LNCaP clone FGC (cell line): ENCODE data around the gene FBXO22.

Experiments used
- DNase-seq: peaks from one replicate; pipeline ENCODE4 v3.0.0-alpha.2; 2011; ENCODE audit warnings: low read depth
- H3K4me3 ChIP-seq: 2 replicates; pipeline ENCODE4 v1.5.1; 2011; ENCODE audit warnings: mild to moderate bottlenecking, low read depth, low read length, control low read depth
- CTCF ChIP-seq: IDR thresholded peaks from 2 replicates; pipeline ENCODE4 v1.5.1; 2012; ENCODE audit warnings: mild to moderate bottlenecking; ENCODE audit not compliant: control insufficient read depth, insufficient read depth; ENCODE audit errors: extremely low read depth

Gene FBXO22

DNA sequence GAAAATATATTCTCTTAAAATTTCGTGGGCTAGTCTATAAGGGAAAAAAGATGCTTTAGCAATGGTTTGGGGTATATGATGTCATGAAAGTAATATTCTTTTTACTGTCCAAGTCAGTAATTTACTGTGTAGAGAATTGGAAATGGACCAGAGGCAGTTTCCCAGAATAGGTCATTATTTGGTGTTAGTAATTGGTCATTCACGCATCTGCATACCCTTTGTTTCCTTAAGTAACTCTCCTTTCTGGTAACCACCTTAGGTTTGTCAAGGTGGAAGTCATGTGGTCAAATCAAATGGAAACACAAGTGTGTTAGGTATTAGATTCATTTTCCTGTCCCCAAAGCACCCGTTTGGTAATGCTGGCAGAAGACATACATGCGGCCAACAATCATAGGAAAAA is 23.9 kb downstream of the FBXO22 start:
- H3K4me3 ChIP-seq = no peak overlapping the region
- no peak for DNase-seq
- TF ChIP-seq CTCF = no peak

DNA sequence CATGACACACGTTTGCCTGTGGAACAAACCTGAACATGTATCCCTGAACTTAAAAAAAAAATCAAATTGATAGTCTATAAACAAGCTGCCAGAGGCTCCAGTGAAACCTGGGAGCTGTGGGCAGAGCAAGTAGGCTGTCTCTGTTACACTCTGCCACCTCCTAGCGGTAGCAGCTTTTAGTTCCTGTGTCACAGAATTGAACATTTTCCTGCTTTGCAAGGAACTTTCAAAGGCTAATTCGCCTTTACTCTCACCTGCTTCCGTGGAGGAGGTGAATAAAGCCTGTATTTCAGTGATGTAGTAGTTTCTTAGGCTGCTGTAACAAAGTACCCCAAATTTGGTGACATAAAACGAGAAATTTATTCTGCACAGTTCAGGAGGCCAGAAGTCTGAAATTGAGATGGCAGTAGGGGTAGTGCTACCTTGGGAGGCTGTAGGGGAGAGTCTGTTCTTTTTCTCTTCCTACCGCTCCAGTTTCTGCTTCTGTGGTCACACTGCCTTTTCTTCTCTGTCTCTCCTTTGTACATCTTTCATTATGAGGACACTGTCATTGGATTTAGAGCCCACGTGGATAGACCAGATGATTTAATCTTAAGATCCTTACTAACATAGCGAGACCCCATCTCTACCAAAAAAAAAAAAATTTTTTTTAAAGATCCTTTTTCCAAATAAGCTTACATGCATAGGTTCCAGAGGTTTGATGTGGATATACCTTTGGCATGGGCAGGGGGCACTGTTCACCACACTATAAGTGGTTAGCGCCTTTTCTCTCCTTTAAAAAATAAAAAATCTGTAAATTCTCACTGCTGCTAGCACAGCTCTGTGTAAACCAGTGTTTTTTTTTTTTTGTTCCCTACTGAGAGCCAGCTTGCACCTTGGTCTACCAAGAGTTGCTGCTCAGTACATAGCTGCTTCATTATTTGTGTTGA is 25.3 kb downstream of the FBXO22 start:
- no peak for DNase-seq
- TF ChIP-seq CTCF = peak; percentile 73
- H3K4me3 ChIP-seq = no peak overlapping the region

DNA sequence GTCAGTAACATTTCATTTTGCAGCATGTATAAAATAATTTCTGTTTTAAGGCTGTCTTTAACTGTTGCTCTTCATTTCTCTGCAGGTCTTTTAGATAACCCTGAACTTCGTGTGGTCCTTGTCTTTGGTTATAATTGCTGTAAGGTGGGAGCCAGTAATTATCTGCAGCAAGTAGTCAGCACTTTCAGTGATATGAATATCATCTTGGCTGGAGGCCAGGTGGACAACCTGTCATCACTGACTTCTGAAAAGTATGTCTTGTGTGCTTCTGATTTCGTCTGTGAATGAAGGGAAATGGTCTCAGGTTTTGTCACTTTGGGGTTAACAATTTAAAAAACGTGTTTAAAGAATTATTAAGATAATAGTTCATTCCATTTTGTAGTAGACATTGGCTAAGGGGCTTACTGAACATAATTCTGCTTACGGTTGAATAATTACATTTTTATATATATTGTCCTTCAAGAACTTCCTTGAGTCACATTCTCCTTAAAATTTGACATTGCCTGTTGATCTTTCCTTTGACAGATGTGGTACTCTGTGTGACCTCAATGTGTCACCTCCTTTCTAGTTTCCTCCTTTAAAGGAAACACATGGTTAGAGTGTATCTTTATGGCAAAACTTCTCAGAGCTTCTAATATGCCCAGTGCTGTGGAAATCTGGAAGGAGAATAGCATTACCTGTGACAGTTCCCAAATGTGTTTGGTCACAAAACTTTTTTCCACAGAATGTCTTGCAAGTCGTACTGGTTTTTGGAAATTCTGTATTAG is 26.3 kb downstream of the FBXO22 start:
- no peak overlapping the region for H3K4me3 ChIP-seq
- TF ChIP-seq CTCF = no peak
- DNase-seq = no peak

GRCh38 chr15:75930866-75931265 is 27.2 kb downstream of the FBXO22 start:
- no peak overlapping the region for H3K4me3 ChIP-seq
- DNase-seq = no peak
- TF ChIP-seq CTCF = no peak

DNA sequence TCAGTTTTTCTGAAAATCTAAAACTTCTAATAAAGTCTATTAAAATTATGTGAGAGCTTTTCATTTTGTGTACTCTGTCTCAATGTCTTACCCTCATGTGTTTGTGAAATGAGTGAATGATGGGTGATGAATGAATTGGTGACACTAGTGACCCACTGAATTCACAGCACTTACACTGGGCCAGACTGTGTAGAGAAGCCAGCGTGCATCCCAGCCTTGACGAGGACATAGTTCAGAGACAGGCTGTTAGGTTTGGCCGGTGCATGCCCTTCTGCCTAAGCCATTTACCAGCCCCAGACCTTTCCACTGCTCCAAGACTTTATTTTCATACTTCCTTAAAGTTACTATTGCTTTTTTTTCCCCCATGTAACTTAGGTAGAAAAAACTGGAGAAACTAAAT is 38.8 kb downstream of the FBXO22 start:
- TF ChIP-seq CTCF = no peak
- no peak overlapping the region for H3K4me3 ChIP-seq
- no peak for DNase-seq

DNA sequence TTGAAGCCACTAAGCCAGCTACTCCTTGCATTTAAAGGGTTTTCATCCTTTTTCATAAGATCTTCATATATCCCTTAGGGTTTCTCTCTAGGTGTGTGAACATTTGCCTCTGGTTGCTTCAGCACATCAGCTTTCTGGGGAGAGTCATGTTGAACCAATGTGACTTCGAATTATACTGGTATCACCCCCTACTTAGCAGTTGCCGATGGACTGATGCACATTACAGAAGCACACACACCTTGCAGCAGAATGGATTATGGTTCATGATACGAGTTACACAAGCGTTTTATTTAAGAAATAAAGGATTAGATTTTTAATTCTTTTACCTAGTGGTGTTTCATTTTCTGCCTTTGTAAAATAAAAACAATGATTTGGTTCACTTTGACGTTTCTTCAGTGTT is 39.6 kb downstream of the FBXO22 start:
- no peak for DNase-seq
- no peak overlapping the region for H3K4me3 ChIP-seq
- no peak for TF ChIP-seq CTCF
